ENCODE data around the gene TMEM218.

The TMEM218 gene

DNA sequence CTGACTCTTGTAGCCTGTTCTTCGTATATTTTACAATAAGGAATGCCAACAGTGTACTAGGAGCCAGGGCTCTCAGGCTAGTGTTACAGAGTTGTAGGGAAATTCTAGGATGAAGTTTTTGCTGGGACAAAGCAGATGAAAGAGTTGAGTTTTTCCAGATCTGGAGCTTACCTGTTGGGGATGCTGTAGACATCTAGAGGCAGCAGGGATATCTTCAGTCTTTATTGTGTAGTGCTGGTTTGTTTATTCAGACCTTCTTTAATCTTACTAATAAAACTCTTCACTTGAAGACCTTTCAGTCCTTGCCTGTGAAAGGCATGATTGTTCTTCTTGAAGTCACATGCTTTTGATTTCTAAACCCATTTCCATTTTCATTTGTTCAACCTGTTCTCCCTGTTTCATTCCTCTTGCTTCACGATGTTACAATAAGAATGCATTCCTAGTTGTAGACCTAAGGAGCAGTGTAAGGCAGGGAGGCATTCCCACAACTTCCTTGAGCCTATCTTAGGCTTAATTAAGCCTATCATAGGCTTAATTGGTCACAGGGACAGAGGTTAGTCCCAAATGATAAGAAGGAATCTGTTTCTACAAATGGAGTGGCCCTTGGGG, 56.2 kb downstream of the TMEM218 start:
- DNase-seq (ENCODE audit: low spot score): no peak

DNA sequence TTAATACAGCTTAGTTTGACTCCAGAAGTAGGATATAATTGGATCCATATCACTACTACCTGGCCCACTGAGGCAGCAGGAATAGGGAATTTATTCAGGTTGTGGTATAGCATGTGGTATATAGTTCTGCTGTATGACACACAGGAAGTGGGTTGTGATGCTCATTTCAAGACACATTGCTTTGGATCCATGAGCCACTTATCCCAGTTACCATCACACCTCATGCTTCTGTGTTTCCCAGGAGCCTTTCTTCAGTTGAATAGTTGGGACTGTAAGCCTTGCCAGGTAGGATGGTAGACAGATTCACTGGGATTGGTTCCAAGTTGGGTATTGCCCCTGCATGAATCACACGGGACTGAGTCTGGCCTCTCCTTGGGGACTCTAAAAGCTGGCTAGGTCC, 58.3 kb downstream of the TMEM218 start:
- peak; percentile 4 for DNase-seq (ENCODE audit: low spot score)

DNA sequence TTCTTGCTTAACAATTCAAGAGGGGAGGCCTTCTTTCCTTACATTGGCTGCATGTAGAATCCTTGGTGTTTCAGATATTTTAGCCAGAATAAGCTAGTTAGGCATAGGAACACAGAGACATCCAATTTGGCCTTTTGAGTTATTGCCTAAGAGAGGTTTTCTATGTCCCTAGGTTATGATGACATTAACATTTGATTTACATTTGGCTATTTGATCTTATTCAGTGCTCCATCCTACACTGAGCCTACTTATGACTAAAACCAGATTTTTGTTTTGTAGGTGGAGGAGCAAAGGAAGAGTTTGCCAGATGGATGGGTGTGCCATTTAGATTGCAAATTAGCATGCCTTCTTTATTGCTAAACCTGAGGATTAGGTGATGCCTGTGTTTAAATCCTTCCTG, 59.4 kb downstream of the TMEM218 start:
- DNase-seq (ENCODE audit: low spot score): no peak

DNA sequence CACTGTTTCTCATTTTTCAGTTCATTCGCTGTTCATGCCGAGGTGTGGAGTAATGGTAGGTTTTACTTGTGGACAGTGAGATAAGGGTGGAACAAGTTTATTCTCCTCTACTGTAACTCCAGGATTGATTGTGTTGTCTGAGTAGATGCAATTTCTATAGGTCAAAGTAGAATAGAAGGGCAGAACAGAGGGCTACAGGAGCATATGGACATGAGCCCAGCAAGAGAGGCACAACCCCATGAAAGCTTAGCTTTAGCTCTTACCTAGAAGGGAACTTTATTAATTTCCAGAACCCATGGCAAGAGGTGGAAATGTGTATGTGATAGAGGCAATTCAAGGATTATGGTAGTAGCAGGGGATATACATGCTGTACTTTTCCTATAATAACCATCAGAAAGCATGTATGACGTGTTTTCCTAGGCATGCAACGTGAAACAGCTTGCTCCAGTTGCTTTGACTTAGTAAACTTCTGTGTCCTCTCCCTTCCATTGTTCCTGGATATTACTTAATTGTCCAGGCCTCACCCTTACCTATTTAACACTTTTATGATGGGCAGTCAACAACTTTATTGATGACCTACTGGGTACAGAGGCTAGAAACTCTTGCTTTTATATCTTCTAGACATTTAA, 62.1 kb downstream of the TMEM218 start:
- no peak for DNase-seq (ENCODE audit: low spot score)
